ENCODE data around the gene PVALEF. TPM values are rescaled to one million over a fixed set of nuclear protein-coding genes. Genes with fewer than 3 reads are reported as not detected.

Gene PVALEF
- total and polyA plus RNA-seq, 2 donors (not counting 3 experiments of a cell fraction or from before 2014, with no cell fraction given), result not detected

DNA sequence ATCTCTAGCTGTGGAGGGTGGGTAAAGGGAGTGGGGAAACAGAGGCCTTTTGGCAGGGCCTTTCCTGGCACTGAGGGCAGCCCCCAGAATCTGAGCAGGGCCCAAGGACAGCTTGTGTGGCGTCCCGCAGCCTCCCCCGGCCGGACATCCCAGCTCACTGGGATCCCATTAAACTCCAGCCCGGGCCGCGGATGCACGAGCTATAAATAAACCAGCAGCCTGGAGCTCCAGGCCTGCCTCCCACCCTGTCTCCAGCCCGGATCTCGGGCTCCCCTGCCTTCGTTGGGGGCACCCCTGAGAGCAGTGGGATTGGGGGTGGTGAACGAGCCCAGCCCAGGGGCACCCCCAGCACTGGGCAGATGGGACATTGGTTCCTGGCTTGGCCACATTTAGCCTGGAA is 14.6 kb downstream of the PVALEF start:
- Histone ChIP-seq H3K27me3 (ENCODE audit: control insufficient read depth in 2 of 2, insufficient read depth in 2 of 2, low read length in 2 of 2) (no peaks in the 10 kb centered on the region), H3K9me1 (replicated peaks; ENCODE audit: control insufficient read depth, extremely low read depth, insufficient read depth, low read length) (no peaks in the 10 kb centered on the region), H3K27ac (ENCODE audit: insufficient read depth, low read depth, low read length) (no peak overlapping the region), H3K36me3 (ENCODE audit: control insufficient read depth in 2 of 2, extremely low read depth in 1 of 2, insufficient read depth in 2 of 2, low read length in 2 of 2) (no peaks in the 10 kb centered on the region), H3K4me1 (ENCODE audit: control insufficient read depth, extremely low read depth, insufficient read depth, low read length) (no peaks in the 10 kb centered on the region), H3K9ac (replicated peaks; ENCODE audit: extremely low read depth, insufficient read depth, low read length) (no peak overlapping the region), H2AFZ (ENCODE audit: low read depth, low read length) (no peak overlapping the region), H3K4me3 (replicated peaks in 1 of 3; ENCODE audit: insufficient read depth in 1 of 3, low read depth in 1 of 3, low read length in 3 of 3) (no peak overlapping the region), H3K4me2 (ENCODE audit: insufficient read depth, low read length) (no peak overlapping the region), H3K9me3 (replicated peaks; ENCODE audit: control insufficient read depth, insufficient read depth, low read length) (no peaks in the 10 kb centered on the region), H4K20me1 (replicated peaks; ENCODE audit: control insufficient read depth, extremely low read depth, insufficient read depth, low read length) (no peaks in the 10 kb centered on the region), H3K79me2 (ENCODE audit: control insufficient read depth, insufficient read depth, low read length) (no peaks in the 10 kb centered on the region)
- no peak for DNase-seq (ENCODE audit: low read depth, low spot score)
- TF ChIP-seq GATA2 (IDR thresholded peaks at IDR 0.05; ENCODE audit: insufficient read depth, insufficient read length, low read depth, low read length) (no peak), FOS (IDR thresholded peaks at IDR 0.05; ENCODE audit: borderline replicate concordance, insufficient read depth, low read length) (no peak), MAX (IDR thresholded peaks at IDR 0.05; ENCODE audit: insufficient read depth, insufficient read length) (no peak), JUN (IDR thresholded peaks at IDR 0.05; ENCODE audit: borderline replicate concordance, insufficient read depth, insufficient read length, low read depth) (no peak), POLR2AphosphoS5 (IDR thresholded peaks at IDR 0.05; ENCODE audit: insufficient read depth, low read depth, low read length) (no peak), CTCF (IDR thresholded peaks at IDR 0.05; ENCODE audit: extremely low read depth in 1 of 2, insufficient read depth in 1 of 2, low read depth in 1 of 2, low read length in 2 of 2) (no peak), POLR2A (IDR thresholded peaks at IDR 0.05; ENCODE audit: low read depth, low read length) (no peak), MYC (IDR thresholded peaks at IDR 0.05; ENCODE audit: low read depth, low read length) (no peak)
- BruUV-seq (replicated peaks), result no TSS peak
- FAIRE-seq, result no peak
- intact Hi-C loops (cut with micrococcal nuclease), result no loop called here
- dilution Hi-C loops (cut with MboI; ENCODE audit: extremely low pct_ligation_motif_present, low sequenced_read_pairs), result no loop called here
- ChIA-PET POLR2A (no interaction called here), CTCF (interaction anchor here (1.0 to 1.8 kb wide), 2 partner anchors 16 to 21 kb away, joined by 3 to 8 read pairs; no protein-coding TSS in a partner anchor)
